Activated naive CD4-positive, alpha-beta T cell treated with anti-CD3 and anti-CD28 coated beads for 36 hours (primary cell): Measurements from ENCODE around the gene MINPP1. TPM values are rescaled to one million over a fixed set of nuclear protein-coding genes. Genes with fewer than 3 reads are reported as not detected.

Experiments used
- CTCF ChIA-PET: fragments of 350-600 bp; sonication (Branson Sonifier 250); formaldehyde crosslinking; loops from one replicate; lab custom pipeline; 2021; ENCODE audit warnings: antibody characterized with exemption; lab: Charles Lee
- DNase-seq: peaks from one replicate; pipeline ENCODE4 v3.0.0-alpha.2; 2020
- H3K27ac Mint-ChIP-seq: one replicate; pipeline ENCODE4 v1.8.0; 2021; ENCODE audit warnings: mild to moderate bottlenecking, mixed read lengths
- H3K27me3 Mint-ChIP-seq: one replicate; pipeline ENCODE4 v1.8.0; 2021; ENCODE audit warnings: low read depth, mixed read lengths
- H3K36me3 Mint-ChIP-seq: one replicate; pipeline ENCODE4 v1.8.0; 2021; ENCODE audit warnings: low read depth, mixed read lengths
- H3K4me1 Mint-ChIP-seq: one replicate; pipeline ENCODE4 v1.8.0; 2021; ENCODE audit warnings: low read depth, mixed read lengths
- H3K4me3 Mint-ChIP-seq: one replicate; pipeline ENCODE4 v1.8.0; 2021; ENCODE audit warnings: mild to moderate bottlenecking, moderate library complexity, mixed read lengths
- H3K9me3 Mint-ChIP-seq: one replicate; pipeline ENCODE4 v1.8.0; 2021; ENCODE audit warnings: mixed read lengths
- intact Hi-C: fragments of 100-400 bp; cut with micrococcal nuclease; formaldehyde crosslinking; loops from one replicate; pipeline ENCODE4 v1.15.1; 2023
- total RNA-seq, 2 experiments: library from RNA; stranded (reverse); gene quantifications; one replicate each; pipeline ENCODE4 v1.2.3, GENCODE V29; 2021

Gene MINPP1
- total RNA-seq, 2 experiments from 2014 or later: 5.3 to 5.8 TPM

GRCh38 chr10:87551326-87551725 lies 46.6 kb downstream of the MINPP1 start:
- no peak for DNase-seq
- H3K4me1 Mint-ChIP-seq: peaks cover 13% of the 10 kb centered on the region
- H3K27me3 Mint-ChIP-seq: no peaks in the 10 kb centered on the region
- intact Hi-C loops: no loop called here
- no peak overlapping the region for H3K4me3 Mint-ChIP-seq
- CTCF ChIA-PET: no interaction called here
- H3K27ac Mint-ChIP-seq: no peak overlapping the region
- no peaks in the 10 kb centered on the region for H3K9me3 Mint-ChIP-seq
- H3K36me3 Mint-ChIP-seq: peaks cover 12% of the 10 kb centered on the region

DNA sequence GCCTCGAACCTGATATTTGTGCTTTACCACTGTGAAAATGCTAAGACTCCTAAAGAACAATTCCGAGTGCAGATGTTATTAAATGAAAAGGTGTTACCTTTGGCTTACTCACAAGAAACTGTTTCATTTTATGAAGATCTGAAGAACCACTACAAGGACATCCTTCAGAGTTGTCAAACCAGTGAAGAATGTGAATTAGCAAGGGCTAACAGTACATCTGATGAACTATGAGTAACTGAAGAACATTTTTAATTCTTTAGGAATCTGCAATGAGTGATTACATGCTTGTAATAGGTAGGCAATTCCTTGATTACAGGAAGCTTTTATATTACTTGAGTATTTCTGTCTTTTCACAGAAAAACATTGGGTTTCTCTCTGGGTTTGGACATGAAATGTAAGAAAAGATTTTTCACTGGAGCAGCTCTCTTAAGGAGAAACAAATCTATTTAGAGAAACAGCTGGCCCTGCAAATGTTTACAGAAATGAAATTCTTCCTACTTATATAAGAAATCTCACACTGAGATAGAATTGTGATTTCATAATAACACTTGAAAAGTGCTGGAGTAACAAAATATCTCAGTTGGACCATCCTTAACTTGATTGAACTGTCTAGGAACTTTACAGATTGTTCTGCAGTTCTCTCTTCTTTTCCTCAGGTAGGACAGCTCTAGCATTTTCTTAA lies 47.7 kb downstream of the MINPP1 start:
- CTCF ChIA-PET: interaction anchor here (0.6 kb wide), 1 partner anchor 1009 kb away, joined by 3 read pairs; no protein-coding TSS in a partner anchor
- intact Hi-C loops: no loop called here
- no peaks in the 10 kb centered on the region for H3K27me3 Mint-ChIP-seq
- no peak overlapping the region for H3K4me3 Mint-ChIP-seq
- H3K27ac Mint-ChIP-seq: no peak overlapping the region
- peaks cover 12% of the 10 kb centered on the region for H3K36me3 Mint-ChIP-seq
- H3K4me1 Mint-ChIP-seq: peaks cover 13% of the 10 kb centered on the region
- no peaks in the 10 kb centered on the region for H3K9me3 Mint-ChIP-seq
- DNase-seq: no peak

GRCh38 chr10:87557409-87557808 lies 52.7 kb downstream of the MINPP1 start:
- no peak for DNase-seq
- Mint-ChIP-seq H3K27me3 (no peaks in the 10 kb centered on the region), H3K36me3 (peaks cover 8% of the 10 kb centered on the region), H3K4me1 (peaks cover 3% of the 10 kb centered on the region), H3K4me3 (no peak overlapping the region), H3K27ac (no peak overlapping the region), H3K9me3 (peaks cover 1% of the 10 kb centered on the region)
- CTCF ChIA-PET: no interaction called here
- intact Hi-C loops: no loop called here

DNA sequence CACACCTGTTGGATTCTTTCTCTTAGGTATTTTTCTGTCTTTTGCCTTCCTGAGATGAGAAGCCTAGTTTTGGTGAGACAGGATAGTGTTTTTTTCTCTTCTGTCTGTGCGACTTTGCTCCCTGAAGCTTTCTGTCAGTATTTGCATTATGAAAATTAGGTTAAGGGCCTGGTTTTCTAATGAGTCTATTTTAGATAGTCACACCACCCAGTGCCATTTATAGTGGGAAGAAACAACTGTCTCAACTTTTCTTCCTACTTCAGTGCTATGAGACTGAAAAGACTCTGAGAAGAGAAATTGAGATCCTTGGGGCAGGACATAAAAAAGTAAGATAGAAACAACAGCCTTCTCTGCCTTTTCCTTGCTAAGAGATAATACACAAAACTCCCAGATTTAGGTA lies 53.6 kb downstream of the MINPP1 start:
- H3K27me3 Mint-ChIP-seq: no peaks in the 10 kb centered on the region
- peaks cover 6% of the 10 kb centered on the region for H3K9me3 Mint-ChIP-seq
- peaks cover 3% of the 10 kb centered on the region for H3K36me3 Mint-ChIP-seq
- no peak overlapping the region for H3K4me3 Mint-ChIP-seq
- DNase-seq: no peak
- CTCF ChIA-PET: no interaction called here
- intact Hi-C loops: no loop called here
- peaks cover 3% of the 10 kb centered on the region for H3K4me1 Mint-ChIP-seq
- H3K27ac Mint-ChIP-seq: no peak overlapping the region

DNA sequence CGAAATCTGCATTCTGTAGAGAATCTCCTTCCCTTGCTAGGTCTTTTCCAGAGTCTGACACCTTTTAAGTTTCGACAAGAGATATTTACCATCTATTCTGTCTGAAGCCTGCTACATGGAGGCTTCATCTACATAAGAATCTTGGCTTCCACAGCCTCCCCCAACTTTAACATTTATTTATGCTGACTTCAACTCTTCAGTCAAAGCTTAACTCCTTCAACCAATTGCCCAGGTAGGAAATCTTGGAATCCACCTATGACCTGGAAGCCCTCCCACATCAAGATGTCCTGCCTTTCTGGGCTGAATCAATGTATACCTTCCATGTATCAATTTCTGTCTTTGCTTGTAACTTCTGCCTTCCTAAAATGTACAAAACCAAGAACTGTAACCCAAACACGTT lies 54.7 kb downstream of the MINPP1 start:
- intact Hi-C loops: no loop called here
- no peak overlapping the region for H3K27ac Mint-ChIP-seq
- no peaks in the 10 kb centered on the region for H3K27me3 Mint-ChIP-seq
- H3K36me3 Mint-ChIP-seq: no peaks in the 10 kb centered on the region
- CTCF ChIA-PET: no interaction called here
- H3K4me1 Mint-ChIP-seq: peaks cover 3% of the 10 kb centered on the region
- H3K4me3 Mint-ChIP-seq: no peak overlapping the region
- H3K9me3 Mint-ChIP-seq: peaks cover 6% of the 10 kb centered on the region
- no peak for DNase-seq

DNA sequence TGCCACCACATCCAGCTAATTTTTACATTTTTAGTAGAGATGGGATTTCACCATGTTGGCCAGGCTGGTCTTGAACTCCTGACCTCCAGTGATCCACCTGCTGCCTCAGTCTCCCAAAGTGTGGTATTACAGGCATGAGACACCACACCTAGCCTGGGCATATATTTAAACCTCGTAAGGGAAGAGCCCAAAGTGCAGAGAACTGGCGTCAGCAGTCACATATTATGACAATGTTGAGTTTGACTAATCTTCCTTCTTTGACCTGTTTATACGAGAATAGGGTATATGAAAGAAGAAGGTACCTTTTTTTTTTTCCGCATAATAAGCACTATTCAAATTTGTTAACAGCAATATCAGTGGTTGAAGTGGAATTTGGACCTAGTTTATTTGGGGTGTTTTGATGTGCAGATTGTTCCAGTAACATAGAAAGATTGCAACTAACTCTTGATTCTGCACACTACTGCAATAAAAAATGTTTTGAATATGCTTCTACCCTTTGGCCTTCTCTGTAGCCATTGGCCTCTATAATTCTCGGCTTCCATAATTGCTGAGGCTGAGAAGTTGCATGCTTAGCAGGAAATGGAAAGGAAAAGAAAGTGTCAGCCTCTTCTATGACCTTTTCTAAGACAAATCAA lies 55.9 kb downstream of the MINPP1 start:
- DNase-seq: no peak
- Mint-ChIP-seq H3K36me3 (peaks cover 5% of the 10 kb centered on the region), H3K4me3 (no peak overlapping the region), H3K4me1 (peaks cover 3% of the 10 kb centered on the region), H3K27me3 (peaks cover 2% of the 10 kb centered on the region), H3K9me3 (peaks cover 14% of the 10 kb centered on the region), H3K27ac (no peak overlapping the region)
- CTCF ChIA-PET: no interaction called here
- intact Hi-C loops: no loop called here

DNA sequence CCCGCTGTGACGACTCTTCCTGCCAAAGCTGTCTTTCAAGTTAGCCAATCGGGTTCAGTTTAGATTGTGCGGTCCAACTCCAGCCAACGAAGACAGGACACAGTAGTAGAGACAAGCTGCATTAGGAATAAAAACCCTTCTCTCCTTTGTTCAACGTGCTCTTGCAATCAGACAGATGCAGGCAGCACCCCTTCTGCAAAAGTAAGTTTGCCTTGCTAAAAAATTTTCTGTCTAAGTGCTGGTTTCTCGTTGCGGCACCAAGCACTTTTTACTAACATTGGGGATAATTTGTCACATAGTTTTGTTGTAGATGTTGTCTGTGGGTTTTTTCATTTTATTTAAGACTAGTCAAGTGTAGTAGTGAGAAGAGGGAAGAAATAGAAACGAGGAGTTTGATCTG lies 58.1 kb downstream of the MINPP1 start:
- H3K9me3 Mint-ChIP-seq: peaks cover 22% of the 10 kb centered on the region
- CTCF ChIA-PET: no interaction called here

DNA sequence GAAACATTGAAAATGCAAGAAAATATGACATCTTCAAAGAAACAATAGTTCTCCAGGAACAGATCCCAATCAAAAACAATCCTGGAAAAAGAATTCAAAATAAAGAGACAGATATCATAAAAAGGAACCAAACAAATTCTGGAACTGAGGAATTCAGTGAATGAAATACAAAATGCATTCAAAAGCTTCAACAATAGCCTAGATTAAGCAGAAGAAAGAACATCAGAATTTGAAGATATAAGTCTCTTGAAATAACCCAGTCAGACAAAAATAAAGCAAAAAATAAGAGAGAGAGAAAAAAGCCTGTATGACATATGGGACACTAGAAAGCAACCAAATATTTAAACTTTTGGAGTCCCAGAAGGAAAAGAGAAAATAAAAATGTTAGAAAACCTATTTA lies 60.3 kb downstream of the MINPP1 start:
- peaks cover 5% of the 10 kb centered on the region for H3K36me3 Mint-ChIP-seq
- no peaks in the 10 kb centered on the region for H3K4me1 Mint-ChIP-seq
- no peak overlapping the region for H3K4me3 Mint-ChIP-seq
- H3K27me3 Mint-ChIP-seq: peaks cover 27% of the 10 kb centered on the region
- DNase-seq: no peak
- intact Hi-C loops: no loop called here
- peaks cover 22% of the 10 kb centered on the region for H3K9me3 Mint-ChIP-seq
- CTCF ChIA-PET: no interaction called here
- H3K27ac Mint-ChIP-seq: no peak overlapping the region

More for the DNA sequence above, 58.1 kb downstream of the MINPP1 start:
- H3K27me3 Mint-ChIP-seq: peaks cover 11% of the 10 kb centered on the region
- H3K4me1 Mint-ChIP-seq: no peaks in the 10 kb centered on the region
- no peak overlapping the region for H3K4me3 Mint-ChIP-seq
- intact Hi-C loops: no loop called here
- H3K36me3 Mint-ChIP-seq: peaks cover 5% of the 10 kb centered on the region
- H3K27ac Mint-ChIP-seq: no peak overlapping the region
- no peak for DNase-seq

GRCh38 chr10:87575851-87576250 lies 71.2 kb downstream of the MINPP1 start:
- Mint-ChIP-seq H3K27ac (no peak overlapping the region), H3K27me3 (peaks cover 37% of the 10 kb centered on the region), H3K4me3 (no peak overlapping the region), H3K36me3 (no peaks in the 10 kb centered on the region), H3K4me1 (no peaks in the 10 kb centered on the region), H3K9me3 (no peaks in the 10 kb centered on the region)
- DNase-seq: no peak
- intact Hi-C loops: no loop called here
- CTCF ChIA-PET: no interaction called here

- intact Hi-C loops: no loop called here
- Mint-ChIP-seq H3K36me3 (no peaks in the 10 kb centered on the region), H3K4me1 (no peaks in the 10 kb centered on the region), H3K9me3 (no peaks in the 10 kb centered on the region), H3K4me3 (no peak overlapping the region), H3K27ac (no peak overlapping the region), H3K27me3 (peaks cover 25% of the 10 kb centered on the region)
- CTCF ChIA-PET: no interaction called here
- DNase-seq: no peak
Observed at GRCh38 chr10:87578160-87578841, 73.6 kb downstream of the MINPP1 start.

DNA sequence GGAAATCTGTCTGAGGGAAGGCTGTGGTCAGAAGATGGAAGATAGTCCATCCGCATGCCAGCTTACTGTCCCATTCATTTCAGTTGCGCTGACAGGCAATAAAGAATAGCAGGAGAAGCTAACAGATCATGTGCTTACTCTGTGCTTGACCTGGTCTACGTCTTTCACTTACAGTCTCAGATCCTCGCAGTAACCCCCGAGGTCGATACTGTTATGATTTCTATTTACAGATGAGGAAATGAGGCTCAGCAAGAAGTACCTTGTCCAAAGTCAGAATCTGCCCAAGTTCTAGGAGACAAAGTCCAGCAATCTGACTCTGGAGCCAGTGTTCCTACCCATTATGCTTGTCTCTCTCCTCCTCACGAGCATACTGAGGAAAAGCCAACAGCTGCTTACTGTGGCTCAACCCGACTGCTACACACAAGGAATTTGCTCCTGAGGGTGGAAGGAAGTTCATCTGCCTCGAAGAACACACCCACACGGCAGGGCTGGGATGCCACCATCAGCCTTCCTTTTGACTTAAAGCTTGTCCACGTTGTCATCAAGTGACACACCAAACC lies 74.2 kb downstream of the MINPP1 start:
- no peaks in the 10 kb centered on the region for H3K9me3 Mint-ChIP-seq
- H3K36me3 Mint-ChIP-seq: no peaks in the 10 kb centered on the region
- peaks cover 24% of the 10 kb centered on the region for H3K27me3 Mint-ChIP-seq
- H3K27ac Mint-ChIP-seq: no peak overlapping the region
- CTCF ChIA-PET: no interaction called here
- no peak overlapping the region for H3K4me3 Mint-ChIP-seq
- H3K4me1 Mint-ChIP-seq: no peaks in the 10 kb centered on the region
- intact Hi-C loops: no loop called here
- no peak for DNase-seq

DNA sequence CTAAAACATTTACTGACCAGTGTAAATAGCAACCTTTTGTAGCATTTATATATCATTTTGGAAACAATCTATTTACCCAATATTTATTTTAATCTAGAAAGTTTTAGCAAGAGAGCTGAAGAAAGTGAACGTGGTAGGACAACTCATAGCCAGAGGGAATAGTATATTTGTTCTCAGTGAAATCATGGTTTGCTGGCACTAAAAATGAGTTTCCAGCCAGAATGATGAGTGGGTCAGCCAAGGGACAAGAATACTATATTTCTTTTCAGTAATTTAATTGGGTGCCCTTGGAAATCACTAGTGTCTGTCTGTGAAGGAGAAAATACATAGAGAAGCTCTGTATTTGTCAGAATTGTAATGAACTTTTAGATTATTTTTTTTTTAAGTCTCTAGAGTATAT lies 74.9 kb downstream of the MINPP1 start:
- Mint-ChIP-seq H3K4me3 (no peak overlapping the region), H3K4me1 (no peaks in the 10 kb centered on the region), H3K9me3 (no peaks in the 10 kb centered on the region), H3K36me3 (no peaks in the 10 kb centered on the region), H3K27me3 (peaks cover 23% of the 10 kb centered on the region), H3K27ac (no peak overlapping the region)
- intact Hi-C loops: no loop called here
- CTCF ChIA-PET: no interaction called here
- DNase-seq: no peak
